H4 (cell line): ENCODE measurements around the gene POU2F1. TPM values are rescaled to one million over a fixed set of nuclear protein-coding genes. Genes with fewer than 3 reads are reported as not detected.

Source experiments
- DNase-seq: peaks from one replicate; pipeline ENCODE4 v3.0.0-alpha.2; 2015; ENCODE audit warnings: low spot score
- total RNA-seq: library from RNA; depleted of rRNA; stranded (reverse); fragments of >200 nt; shearing (Covaris generic); gene quantifications from 2 replicates; pipeline ENCODE4 v1.2.3, GENCODE V29; 2014

The POU2F1 gene
- total RNA-seq, 1 experiment from 2014 or later, result 3.3 TPM

- no peak for DNase-seq
These were observed 147.0 kb downstream of the POU2F1 start for GRCh38 chr1:167367705-167368104.

DNA sequence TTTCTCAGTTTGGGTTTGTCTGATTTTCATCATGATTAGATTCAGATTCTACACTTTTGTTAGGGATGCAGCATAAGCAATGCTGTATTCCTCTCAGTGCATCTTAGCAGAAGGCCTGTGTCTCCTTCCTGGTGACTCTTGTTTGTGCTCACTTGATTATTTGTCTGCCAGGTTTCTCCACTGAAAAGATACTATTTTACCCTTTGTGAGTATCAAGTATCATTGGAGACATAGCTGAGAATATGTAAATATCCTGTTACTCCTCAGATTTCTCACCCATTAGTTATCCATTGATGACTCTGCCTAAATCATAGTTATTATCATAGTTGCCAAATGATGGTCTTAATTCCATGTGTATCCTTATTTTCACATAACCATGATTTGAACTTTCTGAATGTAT lies 148.5 kb downstream of the POU2F1 start:
- DNase-seq, result no peak

- DNase-seq, result no peak
These were observed 149.2 kb downstream of the POU2F1 start for GRCh38 chr1:167369933-167370332.

DNA sequence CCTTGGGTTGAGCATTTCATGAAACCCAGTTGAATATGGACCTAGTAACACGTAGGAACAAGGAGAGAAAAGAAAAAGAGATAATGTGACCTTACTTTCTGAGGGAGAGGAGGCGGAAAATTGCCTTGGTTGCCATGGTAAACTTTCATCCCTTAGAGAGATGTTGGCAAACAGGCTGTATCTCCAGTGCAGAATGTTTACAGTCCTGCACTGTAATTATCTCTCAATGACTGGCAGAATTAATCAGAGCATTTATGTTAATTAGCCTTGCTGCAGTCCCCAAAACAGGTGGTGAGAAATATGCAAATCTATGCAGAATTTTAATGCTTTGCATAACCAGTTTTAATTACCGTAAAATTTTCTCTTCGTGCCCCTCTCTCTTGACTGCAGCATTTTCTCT lies 150.3 kb downstream of the POU2F1 start:
- DNase-seq, result no peak

DNA sequence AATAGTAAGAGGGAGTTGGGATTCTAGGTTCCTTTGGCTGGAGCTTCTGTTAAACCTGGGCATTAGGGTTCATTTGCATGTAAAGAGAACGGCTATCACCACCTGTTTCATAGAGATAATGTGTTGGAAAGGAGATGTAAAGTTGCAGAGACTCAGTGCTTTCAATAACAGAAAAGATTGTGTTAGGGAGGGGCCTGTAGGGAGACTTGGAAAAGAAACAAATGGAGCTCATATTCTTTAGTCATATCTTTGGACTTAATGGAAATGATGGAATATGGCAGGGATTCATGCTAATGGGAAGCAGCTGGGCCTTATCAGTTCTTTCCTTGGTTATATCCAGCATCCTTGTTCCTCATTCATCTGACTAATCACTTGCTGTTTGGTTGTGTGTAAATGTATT lies 152.7 kb downstream of the POU2F1 start:
- DNase-seq, result no peak

GRCh38 chr1:167373986-167374385 lies 153.3 kb downstream of the POU2F1 start:
- no peak for DNase-seq

DNA sequence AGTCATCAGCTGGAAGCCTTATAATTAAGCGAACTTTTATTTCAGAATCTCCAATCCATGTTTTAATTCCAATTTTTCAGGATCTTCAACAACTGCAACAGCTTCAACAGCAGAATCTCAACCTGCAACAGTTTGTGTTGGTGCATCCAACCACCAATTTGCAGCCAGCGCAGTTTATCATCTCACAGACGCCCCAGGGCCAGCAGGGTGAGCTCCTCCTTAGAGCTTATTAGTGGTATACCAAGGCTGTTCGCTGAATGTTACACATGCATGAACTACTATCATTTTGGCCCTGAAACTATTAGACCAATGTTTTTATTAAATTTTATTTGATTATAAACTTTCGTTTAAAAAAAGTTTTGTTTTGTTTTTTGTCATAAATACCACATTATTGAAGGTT lies 155.3 kb downstream of the POU2F1 start:
- no peak for DNase-seq

GRCh38 chr1:167387251-167387910 lies 166.7 kb downstream of the POU2F1 start:
- no peak for DNase-seq

GRCh38 chr1:167388976-167389375 lies 168.3 kb downstream of the POU2F1 start:
- DNase-seq, result no peak

- no peak for DNase-seq
These were observed 171.6 kb downstream of the POU2F1 start for GRCh38 chr1:167392200-167392696.

- DNase-seq, result no peak
These were observed 179.8 kb downstream of the POU2F1 start for GRCh38 chr1:167400359-167400953.

- peak; percentile 52 for DNase-seq
These were observed 180.7 kb downstream of the POU2F1 start for GRCh38 chr1:167401260-167401873.

DNA sequence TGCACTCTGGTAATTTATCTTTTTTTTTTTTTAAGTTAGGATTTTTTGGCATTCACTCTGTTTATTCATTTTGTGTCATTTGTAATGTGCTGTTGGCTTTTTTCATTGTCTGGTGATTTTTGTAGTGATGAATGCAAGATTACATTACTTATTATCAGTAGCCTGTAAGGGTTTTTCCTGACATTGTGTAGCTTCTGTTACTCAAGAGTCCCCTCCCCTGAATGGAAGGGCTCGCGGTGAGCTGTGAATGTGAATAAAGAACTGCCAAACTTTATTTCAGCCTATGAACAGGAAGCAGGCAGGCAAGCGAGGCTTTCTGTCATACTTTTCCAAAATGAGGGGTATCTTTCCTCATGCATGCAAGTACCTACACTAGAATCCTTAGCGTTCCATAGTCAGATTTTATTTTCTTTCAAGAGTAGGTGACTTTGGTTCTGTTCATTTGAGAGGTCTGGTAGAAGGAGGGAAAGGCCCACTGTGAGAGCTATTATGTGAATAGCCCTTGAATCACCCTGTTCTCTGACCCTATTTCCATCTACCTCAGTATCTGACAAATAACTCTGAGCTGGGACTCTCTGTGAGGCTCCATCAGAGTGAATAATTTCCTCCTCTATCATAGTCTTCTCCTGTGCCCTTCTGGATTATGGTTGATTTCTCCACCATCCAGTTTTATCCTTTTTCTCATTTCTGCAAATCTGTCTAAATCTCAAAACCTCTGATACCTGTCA lies 183.6 kb downstream of the POU2F1 start:
- no peak for DNase-seq

- DNase-seq, result no peak
These were observed 184.2 kb downstream of the POU2F1 start for GRCh38 chr1:167404908-167405307.

- DNase-seq, result no peak
These were observed 187.7 kb downstream of the POU2F1 start for GRCh38 chr1:167408355-167408754.

- DNase-seq, result no peak
These were observed 188.5 kb downstream of the POU2F1 start for GRCh38 chr1:167409183-167409582.

GRCh38 chr1:167412072-167412471 lies 191.4 kb downstream of the POU2F1 start:
- no peak for DNase-seq

DNA sequence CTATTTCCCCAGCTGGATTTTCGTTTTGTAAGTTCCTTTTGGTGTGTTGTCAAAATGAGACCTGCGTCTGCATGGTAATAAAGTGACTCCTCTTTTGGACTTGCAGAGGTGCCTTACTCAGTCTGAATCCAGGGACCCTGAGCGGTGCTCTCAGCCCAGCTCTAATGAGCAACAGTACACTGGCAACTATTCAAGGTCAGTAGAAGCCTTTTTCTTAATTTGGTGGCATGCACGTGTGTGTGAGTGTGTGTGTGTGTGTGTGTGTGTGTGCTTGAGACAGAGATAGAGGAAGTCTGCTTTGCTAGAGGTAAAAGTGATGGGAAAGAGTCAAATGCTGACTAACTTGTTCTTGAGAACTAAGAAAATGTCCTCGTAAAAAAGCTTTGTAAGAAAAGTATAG lies 192.2 kb downstream of the POU2F1 start:
- DNase-seq, result no peak

DNA sequence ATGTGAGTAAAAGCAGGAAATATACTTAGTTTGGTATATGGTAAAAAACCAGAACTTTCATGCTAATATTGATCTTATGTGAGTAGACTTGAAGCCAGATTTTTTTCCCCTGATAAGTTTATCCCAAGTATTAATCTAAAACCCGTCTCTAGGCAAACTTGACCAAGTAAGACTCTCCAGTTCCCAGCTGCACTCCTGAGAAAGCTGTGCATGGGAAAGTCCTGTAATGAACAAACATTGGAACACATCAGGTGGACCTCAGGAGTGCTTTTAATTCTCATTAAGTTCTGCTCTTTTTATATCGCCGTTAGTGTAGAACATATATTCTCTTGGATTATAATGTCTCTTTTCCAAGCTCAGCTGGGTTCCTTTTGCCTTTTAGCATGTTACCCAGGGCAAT lies 192.6 kb downstream of the POU2F1 start:
- DNase-seq, result no peak

DNA sequence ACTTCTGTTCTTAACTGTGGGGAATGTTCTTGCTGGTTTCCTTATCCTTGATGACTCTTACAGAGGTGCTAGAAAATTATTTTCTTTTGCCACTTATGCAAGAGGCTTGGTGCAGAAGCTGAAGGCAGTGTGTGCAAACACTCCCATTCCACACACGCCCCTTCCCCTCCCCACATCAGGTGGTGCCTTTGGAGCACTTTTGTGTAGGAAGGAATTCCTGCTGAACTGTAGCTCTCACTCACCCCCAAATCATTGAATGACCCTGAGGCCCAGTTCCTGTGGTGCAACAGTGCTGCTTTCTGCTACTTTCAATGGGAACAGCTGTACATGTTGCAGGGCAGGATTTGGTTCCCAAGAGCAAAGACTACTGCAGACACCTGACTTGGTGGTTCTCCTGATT lies 195.8 kb downstream of the POU2F1 start:
- DNase-seq, result no peak

- DNase-seq, result no peak
These were observed 197.7 kb downstream of the POU2F1 start for GRCh38 chr1:167418391-167418790.

DNA sequence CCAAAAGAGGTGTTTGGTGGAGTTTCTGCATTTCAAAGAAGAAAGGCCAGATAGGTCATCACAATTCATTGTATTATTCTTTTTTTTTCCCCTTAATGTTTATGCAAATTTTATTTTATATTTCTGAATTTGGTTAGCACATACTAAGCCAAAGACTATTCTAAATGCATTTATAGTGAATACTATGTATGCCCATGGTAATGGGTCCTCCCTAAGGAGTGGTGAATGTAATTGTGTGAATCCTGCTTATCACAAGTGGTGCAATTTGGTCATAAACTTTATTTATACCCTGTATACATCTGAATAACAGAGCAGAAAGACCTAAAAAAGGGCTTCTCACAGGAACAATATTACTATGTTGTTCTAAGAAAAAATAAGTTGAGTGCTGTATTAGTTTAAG lies 198.6 kb downstream of the POU2F1 start:
- no peak for DNase-seq

- DNase-seq, result no peak
These were observed 199.8 kb downstream of the POU2F1 start for GRCh38 chr1:167420510-167420909.
